NCI-H774 (cell line): ENCODE data around the gene SALL1.

ENCODE experiments used
- DNase-seq: peaks from one replicate; lab custom pipeline; 2025; lab: John Stamatoyannopoulos, UW

The SALL1 gene

DNA sequence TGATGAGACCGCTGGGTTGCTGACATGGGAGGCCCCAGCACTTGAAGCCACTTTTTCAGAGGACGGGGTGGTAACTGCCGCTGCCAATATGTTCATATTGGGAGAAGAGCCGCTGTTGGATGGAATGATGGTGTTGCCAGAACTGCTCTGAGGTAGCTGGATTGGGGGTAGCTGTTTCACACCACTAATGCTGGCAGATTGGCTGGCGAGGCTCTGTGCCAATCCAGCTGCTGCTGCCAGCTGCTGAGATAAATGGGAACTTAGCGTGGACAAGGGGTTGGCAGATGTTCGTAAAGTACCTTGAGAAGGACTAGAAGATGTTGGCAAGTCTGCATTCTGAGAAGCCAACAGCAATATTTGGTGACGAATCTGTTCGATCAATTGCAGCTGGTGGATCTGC lies 10.0 kb downstream of the SALL1 start:
- DNase-seq: no peak

DNA sequence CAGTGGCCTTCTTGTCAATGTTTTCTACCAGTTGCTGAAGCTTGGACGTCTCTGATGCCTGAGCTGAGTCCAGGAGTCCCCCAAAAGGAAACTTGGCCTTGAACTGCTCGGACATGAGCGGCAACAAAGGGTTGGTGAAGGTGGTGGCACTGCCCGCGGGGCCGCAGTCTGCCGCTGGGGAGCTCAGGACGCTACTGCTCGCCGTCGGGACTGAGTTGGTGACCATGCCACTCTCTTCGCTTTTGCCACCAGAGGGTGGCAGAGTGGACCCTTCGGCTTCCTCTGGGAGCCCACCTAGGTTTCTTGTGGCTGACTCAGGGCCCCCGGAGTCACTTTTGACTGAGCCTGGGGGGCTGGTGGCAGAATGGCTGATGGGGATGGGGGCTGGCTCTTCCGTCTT lies 11.0 kb downstream of the SALL1 start:
- no peak for DNase-seq

DNA sequence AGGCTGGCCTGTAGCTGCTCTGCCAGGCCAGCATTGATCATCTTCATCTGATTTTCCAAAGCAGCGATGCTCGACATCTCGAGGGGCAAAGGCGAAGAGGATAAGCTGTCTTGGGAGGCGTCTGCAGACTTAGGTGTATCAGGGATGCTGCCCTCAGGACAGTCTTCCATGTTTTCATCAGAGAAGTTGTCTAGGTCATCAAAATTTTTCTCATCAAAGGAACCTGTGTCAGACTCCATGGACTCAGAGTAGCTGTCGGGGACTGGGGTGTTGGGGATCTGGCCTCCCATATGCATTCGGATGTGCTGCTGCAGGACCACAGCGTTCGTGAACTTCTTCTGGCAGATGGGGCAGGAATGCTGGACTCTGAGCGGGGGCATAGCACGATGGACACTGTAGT lies 11.5 kb downstream of the SALL1 start:
- DNase-seq: no peak

DNA sequence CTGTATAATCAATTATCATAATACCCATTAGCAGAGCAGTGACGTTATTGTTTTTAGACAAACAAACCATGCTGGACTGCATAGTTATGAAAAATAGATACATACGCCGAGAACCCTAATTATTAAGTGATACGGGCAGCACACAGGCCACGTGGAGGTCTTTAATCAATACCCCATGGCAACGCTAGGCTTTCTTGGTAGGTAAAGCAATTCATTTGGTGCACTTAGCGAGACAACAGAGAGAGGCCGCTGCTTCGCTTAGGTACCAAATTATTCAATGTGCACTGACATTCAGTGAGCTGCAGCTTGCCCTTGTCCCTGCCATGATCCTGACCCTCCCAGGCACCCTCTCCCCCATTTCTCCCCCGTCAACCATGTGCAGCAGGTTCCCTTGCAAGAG lies 12.9 kb downstream of the SALL1 start:
- DNase-seq: no peak

DNA sequence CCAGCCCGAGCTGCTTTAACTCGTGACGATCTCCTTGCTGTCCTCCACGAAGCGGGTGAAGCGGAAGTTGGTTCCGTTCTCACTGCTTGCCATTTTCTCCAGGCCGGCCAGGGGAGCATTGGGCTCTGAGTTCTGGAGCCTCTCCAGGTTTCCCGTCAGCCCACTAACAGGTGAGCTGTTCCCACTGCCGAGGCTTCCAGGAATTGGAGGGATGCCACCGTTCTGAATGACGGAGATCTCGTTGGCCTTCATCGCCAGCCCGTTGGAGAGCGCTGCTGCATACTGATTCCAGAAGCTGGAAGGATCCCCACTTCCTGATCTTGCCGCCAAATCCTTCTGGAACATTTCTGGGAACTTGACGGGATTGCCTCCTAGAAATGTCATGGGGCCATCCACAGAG lies 14.0 kb downstream of the SALL1 start:
- no peak for DNase-seq

DNA sequence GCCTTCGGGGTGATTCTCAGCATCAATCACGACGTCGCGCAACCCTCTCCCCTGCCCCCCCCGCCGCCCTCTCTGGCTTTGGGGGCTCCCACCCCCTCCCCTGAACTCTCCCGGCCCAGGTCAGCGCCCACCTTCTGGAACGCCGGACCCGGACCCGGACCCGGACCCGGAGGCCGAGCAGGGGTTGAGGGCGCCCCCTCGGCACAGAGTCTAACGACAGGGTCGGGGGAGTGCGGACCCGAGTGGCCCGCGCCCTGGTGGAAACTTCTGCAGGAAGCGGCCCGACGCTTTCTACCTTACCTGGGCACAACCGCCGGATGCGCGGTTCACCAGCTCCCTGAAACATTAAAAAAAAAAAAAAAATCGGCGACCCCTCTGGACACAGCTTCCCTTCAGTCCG lies 16.2 kb downstream of the SALL1 start:
- DNase-seq: no peak

DNA sequence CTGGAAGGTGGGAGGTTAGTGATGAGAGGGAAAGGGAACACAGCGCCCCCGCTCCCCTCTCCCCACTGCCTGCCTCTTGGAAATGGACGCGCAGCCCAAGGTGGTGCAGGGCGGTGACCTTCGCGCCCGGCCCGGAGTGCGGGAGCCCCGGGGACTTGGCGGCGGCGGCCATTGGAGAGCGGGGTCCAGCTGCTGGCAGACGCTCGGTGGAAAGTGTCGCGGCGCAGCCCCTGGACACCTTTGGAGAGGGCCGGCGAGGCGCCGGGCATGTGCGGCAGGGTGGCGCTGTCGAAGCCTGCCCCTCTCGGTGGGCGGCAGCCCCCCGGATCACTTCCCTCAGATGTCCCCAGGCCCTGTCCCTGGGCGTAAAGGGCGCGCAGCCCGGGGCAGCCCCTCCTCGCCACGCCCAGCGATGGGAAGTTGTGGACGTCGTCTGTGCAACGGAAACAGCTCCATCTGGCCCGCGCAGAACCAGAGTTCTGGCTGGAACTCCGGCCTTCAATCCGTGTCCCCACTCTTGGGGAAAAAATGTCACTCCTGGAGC lies 16.7 kb downstream of the SALL1 start:
- no peak for DNase-seq

DNA sequence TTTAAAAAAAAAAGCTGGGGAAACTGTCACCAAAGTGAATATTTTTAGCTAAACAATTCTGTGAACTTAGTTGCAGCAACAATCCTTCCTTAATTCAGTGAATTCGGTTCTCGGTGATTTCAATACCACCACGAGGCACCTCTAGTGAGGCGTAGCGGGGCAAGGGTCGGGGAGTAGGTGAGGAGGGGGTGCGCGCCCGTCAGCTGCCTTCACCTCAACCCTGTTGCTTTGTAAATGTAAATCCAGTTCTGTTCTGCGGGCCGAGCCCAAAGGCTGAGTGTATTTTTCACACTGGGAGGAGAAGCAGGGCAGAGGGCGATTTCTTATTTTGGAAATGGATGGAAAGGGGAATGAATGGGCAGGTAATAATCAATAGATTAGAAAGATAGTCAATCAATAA lies 17.4 kb downstream of the SALL1 start:
- no peak for DNase-seq

DNA sequence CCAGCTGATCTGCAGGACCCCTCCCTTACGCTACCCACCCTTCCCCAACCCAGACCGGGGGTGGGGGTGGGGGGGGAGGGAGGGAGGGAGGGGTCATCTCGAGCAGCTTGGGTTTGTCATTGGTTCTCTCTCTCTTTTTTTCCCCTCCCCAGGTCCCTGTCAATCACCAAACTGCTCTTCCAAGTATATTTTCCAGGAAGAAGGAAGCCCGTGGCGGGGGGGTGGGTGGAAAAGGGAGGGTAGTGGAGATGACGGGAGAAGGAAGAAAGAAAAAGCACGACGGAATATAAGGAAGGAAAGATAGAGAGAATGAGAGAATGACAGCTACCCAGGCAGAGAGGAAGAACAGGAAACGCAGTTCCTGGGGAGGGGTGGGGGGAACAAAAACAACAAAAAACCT lies 17.9 kb downstream of the SALL1 start:
- no peak for DNase-seq

DNA sequence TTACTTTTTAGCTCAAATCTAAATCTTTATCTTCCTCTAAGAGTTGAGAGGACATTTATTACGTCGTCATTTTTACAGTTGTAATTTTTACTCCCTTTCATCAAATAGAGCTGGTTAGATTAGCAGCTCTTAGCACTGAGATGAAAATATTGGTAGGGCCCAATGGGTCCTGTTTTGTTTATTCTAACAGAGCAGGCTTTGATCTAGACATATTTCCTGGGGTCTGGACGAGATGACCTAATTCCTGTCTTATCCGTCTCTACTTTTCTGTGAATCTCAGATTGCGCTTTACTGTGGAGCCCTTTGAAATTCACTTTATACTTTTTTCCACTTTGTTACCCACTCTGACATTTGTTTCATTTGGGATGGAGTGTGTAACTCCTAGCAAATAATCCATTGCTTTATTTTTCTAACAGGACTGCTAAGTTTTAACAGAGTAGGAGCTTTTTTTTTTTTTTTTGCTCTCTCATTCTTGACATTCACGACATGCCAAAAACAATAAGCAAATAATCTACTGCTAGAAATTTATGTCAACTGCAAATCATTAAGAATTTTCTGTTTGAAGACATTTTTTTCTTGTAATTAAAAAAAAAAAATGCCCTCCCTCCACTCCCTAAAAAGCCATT lies 18.5 kb downstream of the SALL1 start:
- no peak for DNase-seq

DNA sequence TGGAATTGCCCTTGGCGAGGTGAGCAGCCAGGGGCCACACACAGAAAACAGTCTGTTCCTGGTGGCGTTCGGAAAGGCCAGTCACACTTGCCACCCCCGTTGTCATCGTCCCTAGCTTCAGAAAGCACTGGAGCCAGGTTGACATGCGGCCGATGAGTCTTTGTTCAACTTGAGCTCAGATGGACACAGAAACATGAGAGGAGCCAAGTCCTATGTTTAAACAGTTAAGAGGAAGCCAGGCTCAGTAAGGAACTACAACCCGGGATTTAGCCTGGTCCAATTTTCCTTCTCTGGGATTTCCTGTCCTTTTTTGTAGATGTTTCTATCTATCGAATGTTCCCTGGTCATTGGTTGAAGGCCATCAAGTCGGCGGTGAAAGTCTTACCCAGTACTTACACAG lies 19.5 kb downstream of the SALL1 start:
- DNase-seq: no peak

DNA sequence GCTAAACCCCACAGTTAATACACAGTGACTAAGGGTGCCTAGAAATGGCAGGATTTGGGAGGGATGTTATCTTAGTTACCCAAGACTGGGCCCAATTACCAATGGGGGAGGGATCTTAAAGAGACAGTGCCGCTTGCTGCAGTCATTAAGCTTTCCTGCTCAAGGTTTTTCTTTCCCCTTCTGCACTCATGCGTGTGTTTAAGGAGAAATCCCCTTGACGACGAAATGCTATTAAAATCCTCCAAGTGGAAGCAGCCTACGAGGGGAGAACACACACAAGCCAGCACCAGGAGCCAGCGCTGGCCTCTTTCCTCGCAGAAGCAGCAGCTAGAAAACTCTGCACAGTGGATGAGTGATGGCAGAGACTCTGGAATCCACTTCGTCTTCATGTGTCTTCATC lies 22.0 kb downstream of the SALL1 start:
- DNase-seq: no peak

DNA sequence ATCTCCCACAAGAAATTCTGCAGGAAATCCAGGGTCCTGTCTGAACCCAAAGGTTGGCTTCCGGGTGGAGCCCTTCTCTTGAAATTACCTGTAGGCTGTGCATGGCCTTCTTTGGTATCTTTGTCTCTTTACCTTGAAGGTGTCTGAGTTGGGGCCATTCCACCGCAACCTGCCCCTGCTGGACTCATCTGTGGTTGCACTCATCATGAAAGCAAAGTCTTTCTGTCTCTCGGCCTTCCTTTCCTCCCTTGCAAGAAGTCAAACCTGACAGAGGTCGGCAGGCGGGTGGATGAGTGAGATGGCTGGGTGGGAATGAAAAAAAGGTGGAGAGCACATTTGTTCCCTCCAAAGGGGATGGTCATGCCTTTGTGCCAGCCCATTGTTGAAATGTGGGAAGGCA lies 25.1 kb downstream of the SALL1 start:
- no peak for DNase-seq

DNA sequence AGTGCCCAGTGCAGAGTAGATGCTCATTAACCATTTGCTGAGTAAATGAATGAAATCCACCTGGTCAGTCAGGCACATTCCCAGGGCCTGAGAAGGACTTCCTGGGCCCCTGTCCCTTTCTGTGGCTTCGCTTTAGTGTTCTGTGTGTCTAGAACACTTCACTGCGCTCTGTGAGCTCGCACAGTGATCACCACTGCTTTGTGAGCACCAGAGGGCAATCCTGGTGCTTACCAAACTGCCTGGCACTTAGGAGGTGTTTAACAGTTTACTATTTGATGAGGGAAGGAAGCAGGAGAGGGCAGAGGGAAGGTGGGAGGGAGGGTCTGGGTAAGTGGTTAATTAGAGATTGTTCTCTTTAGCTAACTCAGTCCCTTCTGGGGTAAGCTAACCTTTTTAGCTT lies 26.2 kb downstream of the SALL1 start:
- no peak for DNase-seq

DNA sequence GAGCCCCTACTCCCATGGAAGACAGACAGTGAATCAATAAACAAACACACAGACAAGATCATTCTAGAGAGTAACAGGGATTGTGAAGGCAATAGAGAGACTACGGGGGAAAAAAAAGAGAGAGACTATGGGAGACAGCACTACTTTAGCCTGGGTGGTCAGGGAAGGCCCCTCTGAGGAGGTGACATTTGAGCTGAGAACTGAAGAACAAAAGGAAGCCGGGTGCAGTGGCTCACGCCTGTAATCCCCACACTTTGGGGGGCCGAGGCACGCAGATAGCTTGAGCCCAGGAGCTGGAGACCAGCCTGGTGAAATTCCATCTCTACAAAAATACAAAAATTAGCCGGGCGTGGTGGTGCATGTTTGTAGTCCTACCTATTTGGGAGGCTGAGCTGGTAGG lies 29.2 kb downstream of the SALL1 start:
- no peak for DNase-seq

DNA sequence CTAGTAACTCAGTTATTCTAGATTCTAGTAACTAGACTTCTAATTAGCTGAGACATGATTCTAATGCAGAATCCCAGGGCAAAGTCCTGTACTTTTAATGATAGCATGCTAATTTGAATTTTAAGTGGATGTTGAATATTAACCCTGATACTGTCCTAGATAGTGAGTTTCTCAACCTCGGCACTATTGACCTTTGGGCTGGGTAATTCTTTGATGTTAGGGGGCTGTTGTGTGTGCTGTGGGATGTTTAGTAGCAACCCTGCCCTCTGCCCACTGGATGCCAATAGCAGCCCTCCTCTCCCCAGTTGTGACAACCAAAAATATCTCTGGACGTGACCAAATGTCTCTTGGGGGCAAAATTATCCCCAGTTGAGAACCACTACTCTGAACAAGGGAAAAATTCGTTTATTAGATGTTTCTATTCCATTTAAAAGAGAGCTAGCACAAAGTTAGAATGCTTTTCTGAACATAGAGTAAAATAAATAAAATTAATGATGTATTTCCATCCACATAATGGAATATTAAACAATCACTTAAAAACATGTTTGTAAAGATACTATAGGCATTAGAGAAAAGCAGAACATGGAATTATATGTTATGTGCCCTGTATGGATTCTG lies 30.2 kb downstream of the SALL1 start:
- DNase-seq: no peak

DNA sequence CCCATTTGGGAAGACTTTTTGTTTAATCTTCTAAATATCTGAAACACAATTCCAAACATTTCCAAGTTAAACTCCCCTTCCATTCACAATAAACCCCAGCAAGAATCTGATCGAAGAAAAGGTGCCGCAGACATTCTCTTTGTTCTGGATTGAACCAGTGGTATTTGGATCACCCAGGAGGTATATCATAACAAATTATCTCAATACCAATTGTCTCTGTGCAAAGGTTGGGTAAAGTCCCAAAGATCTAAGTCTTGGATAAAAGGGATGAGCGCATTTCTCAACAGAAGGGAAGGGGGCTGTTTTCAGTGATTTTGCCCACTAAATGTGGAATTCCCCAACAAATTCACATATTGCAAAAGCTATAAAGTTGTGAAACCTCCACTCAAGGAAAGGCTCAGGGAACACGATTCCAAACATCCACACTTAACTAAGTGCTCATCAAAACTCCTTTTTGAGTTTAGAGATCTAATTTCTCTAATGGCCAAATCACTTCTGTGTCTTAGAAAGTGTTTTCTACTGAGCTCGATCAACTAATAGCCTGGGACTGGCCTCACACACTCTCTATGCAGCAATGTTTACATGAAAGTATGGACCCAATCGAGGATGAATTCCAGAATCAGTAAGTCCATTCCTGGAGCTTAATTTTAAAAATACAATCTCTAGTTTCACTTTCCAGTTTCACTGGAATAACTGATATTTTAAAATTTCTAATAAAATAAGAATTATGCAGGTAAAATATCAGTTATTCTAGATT lies 30.9 kb downstream of the SALL1 start:
- no peak for DNase-seq

DNA sequence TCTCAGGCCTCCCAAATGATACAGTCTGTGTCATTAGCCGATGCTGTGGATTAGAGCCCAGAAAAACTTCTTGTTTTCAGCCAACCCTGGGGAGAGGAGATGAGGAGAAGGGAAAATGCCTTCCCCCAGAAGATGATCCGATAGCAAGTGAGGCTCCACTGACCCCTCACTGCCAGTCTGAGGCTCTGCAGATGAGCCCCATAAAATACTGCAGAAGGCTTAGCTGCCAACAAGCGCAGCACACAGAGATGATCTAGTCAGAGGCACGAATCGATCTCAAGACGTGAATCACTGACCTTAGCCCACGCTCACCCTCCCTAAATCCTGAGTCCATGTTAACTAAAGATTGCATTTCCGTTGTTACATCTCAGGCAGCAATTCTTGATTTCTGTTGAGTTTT lies 31.5 kb downstream of the SALL1 start:
- no peak for DNase-seq

DNA sequence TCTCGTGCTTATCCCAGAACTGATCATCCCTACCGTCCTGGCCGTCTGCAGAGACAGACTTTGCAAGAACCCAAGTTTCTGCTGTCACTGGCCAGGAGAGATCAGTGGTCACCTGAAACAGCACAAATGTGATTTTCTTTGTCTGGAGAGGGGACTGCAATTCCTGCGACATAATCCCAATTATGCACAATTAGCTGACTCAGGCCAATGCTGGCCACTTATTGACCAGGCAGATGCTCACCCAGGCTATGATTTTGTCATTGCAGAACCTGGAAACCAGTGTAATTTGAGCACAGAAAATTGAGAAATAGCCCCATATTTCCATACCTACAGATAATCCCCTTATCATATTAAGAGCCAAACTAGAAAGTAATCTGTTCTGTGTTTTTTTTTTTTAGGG lies 34.7 kb downstream of the SALL1 start:
- DNase-seq: no peak

DNA sequence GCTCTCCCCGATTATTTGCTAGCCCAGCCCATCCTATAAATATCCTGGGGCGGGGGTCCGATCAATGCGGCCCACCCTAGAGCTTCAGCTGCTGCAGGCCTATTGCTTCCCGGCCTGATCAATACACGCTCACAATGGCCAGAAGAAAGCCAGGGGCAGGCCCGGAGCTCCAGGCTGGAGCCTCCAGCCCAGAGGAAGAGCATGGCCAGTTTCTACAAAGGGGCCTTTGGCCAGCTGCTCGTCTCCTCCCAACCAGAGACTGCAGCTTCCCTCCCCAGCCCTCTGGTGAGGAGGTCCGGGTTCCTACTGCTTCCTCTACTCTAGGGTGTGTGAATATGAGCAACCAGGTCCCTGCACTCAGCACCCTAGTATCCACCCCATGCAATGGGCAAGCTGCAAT lies 36.7 kb downstream of the SALL1 start:
- no peak for DNase-seq

DNA sequence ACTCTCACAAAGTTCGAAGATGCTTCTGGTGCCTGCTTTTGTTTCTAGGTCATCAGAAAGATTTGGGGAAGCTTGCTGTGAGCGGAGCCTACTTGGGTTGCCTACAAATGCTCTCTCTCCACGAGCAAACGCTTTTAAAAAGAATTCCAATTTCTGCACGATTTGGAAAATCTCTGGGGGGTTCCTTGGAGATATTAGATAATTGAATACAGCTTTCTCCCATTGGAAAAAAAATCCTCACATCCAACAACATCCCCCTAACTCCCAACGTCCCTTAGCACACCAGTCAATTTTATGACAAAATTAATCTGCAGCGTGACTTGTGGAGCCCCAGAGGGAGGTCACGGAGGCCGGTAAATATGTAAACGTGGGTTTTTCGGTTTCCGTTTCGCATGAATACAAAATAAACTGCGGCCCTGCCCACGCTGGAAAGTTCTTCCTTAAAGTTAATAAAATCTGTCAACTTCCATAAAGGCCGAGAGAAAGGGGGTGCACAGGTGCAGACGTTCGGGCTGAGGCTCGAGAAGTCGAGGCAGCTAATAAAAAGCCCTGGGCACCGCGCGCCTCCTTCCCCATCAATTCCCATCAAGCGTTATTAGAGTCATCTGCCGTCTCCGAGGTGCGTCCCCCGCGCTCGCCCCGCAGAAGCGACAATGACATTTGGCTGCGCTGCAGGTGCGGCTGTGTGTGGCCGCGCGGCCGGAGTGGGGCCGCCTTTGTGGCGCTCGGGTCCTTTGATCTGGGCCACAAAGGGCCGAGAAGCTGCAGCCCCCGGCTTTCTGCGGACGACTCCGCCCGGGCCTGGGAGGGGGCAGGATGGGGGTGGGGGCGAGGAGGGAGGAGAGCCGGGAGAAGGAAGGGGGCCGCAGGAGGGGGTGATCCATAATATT lies 37.6 kb downstream of the SALL1 start:
- DNase-seq: no peak

DNA sequence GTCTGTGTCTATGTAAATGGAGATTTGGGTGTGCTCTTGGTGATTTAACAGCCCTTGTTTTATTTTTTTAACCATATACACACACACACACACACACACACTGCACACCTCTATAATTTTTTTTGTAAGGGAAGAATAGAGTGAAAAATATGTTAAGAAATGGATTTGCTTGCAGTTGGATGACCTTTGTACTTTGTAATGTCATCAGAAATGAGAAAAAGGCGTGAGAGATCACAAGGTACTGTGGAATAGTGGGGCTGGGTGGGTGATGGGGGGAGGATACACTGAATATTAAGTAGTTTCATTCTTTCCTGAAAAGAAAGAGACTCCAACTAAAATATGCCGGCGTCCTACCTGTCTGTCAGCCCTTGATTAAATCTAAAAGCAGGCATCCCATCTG lies 38.7 kb downstream of the SALL1 start:
- no peak for DNase-seq
